A673 (cell line): ENCODE results near the gene USP32. TPM values are rescaled to one million over a fixed set of nuclear protein-coding genes. Genes with fewer than 3 reads are reported as not detected.

ENCODE experiments used
- BruUV-seq: library from RNA; stranded (reverse); fragments of 400-500 nt; replicated peaks from 2 replicates; lab custom pipeline; 2021; lab: Mats Ljungman, UMichigan
- CTCF ChIA-PET: fragments of 300-600 bp; sonication (Branson Sonifier 250); formaldehyde crosslinking; loops from one replicate; lab custom pipeline; 2022; ENCODE audit warnings: antibody characterized with exemption; lab: Charles Lee
- POLR2A ChIA-PET: fragments of 300-600 bp; sonication (Branson Sonifier 250); formaldehyde crosslinking; loops from one replicate; lab custom pipeline; 2022; ENCODE audit warnings: antibody characterized with exemption; ENCODE audit not compliant: low non-redundant PET; lab: Charles Lee
- DNase-seq: peaks from one replicate; pipeline ENCODE4 v3.0.0-alpha.2; 2015; ENCODE audit warnings: low spot score
- H3K27ac ChIP-seq: fragments of 200-600 bp; sonication (generic); 2 replicates; pipeline ENCODE4 v1.5.1; 2016; ENCODE audit warnings: mixed run types, low read depth, mild to moderate bottlenecking, mixed read lengths, antibody characterized with exemption, low read length; ENCODE audit not compliant: poor library complexity, severe bottlenecking
- H3K27me3 ChIP-seq: fragments of 200-600 bp; sonication (generic); replicated peaks from 2 replicates; pipeline ENCODE4 v1.6.1; 2017; ENCODE audit warnings: mixed run types, low read depth, mild to moderate bottlenecking, mixed read lengths, antibody characterized with exemption, low read length; ENCODE audit not compliant: insufficient read depth, poor library complexity
- H3K36me3 ChIP-seq: fragments of 200-600 bp; sonication (generic); 2 replicates; pipeline ENCODE4 v1.6.1; 2016; ENCODE audit warnings: mixed run types, mild to moderate bottlenecking, mixed read lengths, antibody characterized with exemption, low read length; ENCODE audit not compliant: insufficient read depth, poor library complexity, severe bottlenecking
- H3K4me1 ChIP-seq: fragments of 200-600 bp; sonication (generic); 2 replicates; pipeline ENCODE4 v1.6.1; 2017; ENCODE audit warnings: mixed run types, mild to moderate bottlenecking, mixed read lengths, antibody characterized with exemption, low read length; ENCODE audit not compliant: insufficient read depth, poor library complexity, severe bottlenecking
- H3K4me3 ChIP-seq: fragments of 200-600 bp; sonication (generic); 2 replicates; pipeline ENCODE4 v1.5.1; 2016; ENCODE audit warnings: low read depth, mixed run types, mild to moderate bottlenecking, mixed read lengths, low read length; ENCODE audit not compliant: poor library complexity, severe bottlenecking
- H3K9me3 ChIP-seq: fragments of 200-600 bp; sonication (generic); 2 replicates; pipeline ENCODE4 v1.6.1; 2016; ENCODE audit warnings: mixed run types, low read depth, mild to moderate bottlenecking, mixed read lengths, antibody characterized with exemption, low read length; ENCODE audit not compliant: poor library complexity, severe bottlenecking
- CTCF ChIP-seq: fragments of 300-800, 200-600 bp; sonication (generic); conservative IDR thresholded peaks from 2 replicates; pipeline ENCODE4 v1.5.1; 2017; ENCODE audit warnings: low read depth, mild to moderate bottlenecking, antibody characterized with exemption, low read length, moderate library complexity, mixed read lengths
- EZH2 ChIP-seq: fragments of 200-600 bp; sonication (generic); IDR thresholded peaks from 2 replicates; pipeline ENCODE4 v1.6.1; 2017; ENCODE audit warnings: borderline replicate concordance, low read depth, mild to moderate bottlenecking, mixed read lengths, antibody characterized with exemption, low read length; ENCODE audit not compliant: poor library complexity, severe bottlenecking
- intact Hi-C: fragments of 100-400 bp; cut with micrococcal nuclease; formaldehyde crosslinking; loops from one replicate; pipeline ENCODE4 v1.10.0; 2022; ENCODE audit not compliant: unreplicated experiment
- total RNA-seq: library from RNA; stranded (reverse); gene quantifications from 2 replicates; pipeline ENCODE4 v1.2.3, GENCODE V29; 2021

USP32 gene
- total RNA-seq, 1 experiment from 2014 or later: 54.8 TPM

GRCh38 chr17:60155815-60156214, 236.1 kb downstream of the USP32 start:
- no peaks in the 10 kb centered on the region for H3K36me3 ChIP-seq
- peaks cover 8% of the 10 kb centered on the region for H3K4me1 ChIP-seq
- ChIA-PET CTCF (no interaction called here), POLR2A (no interaction called here)
- H3K4me3 ChIP-seq: no peak overlapping the region
- no peak for DNase-seq
- peaks cover 14% of the 10 kb centered on the region for H3K27me3 ChIP-seq
- intact Hi-C loops: no loop called here
- H3K9me3 ChIP-seq: no peaks in the 10 kb centered on the region
- no peak overlapping the region for H3K27ac ChIP-seq
- TF ChIP-seq EZH2: no peak
- TF ChIP-seq CTCF: no peak
- no TSS peak for BruUV-seq

- Histone ChIP-seq H3K9me3 (no peaks in the 10 kb centered on the region), H3K27ac (no peak overlapping the region), H3K27me3 (peaks cover 18% of the 10 kb centered on the region), H3K4me3 (no peak overlapping the region), H3K4me1 (peaks cover 12% of the 10 kb centered on the region), H3K36me3 (no peaks in the 10 kb centered on the region)
- no TSS peak for BruUV-seq
- intact Hi-C loops: no loop called here
- POLR2A ChIA-PET: no interaction called here
- TF ChIP-seq CTCF: no peak
- no peak for TF ChIP-seq EZH2
- DNase-seq: no peak
- CTCF ChIA-PET: no interaction called here
These were observed 236.5 kb downstream of the USP32 start for GRCh38 chr17:60155427-60155814.

GRCh38 chr17:60154616-60155426, 237.1 kb downstream of the USP32 start:
- Histone ChIP-seq H3K4me1 (peaks cover 17% of the 10 kb centered on the region), H3K9me3 (no peaks in the 10 kb centered on the region), H3K4me3 (no peak overlapping the region), H3K27ac (no peak overlapping the region), H3K27me3 (peaks cover 24% of the 10 kb centered on the region), H3K36me3 (no peaks in the 10 kb centered on the region)
- intact Hi-C loops: no loop called here
- ChIA-PET CTCF (no interaction called here), POLR2A (no interaction called here)
- TF ChIP-seq EZH2: no peak
- TF ChIP-seq CTCF: no peak
- no TSS peak for BruUV-seq
- peak; percentile 45 for DNase-seq
